A549 (cell line): ENCODE data around the gene GRIK4.

Experiments
- BCL3 ChIP-seq: fragments of >200 bp; sonication (Bioruptor Twin); formaldehyde crosslinking; IDR thresholded peaks from 3 replicates; pipeline ENCODE4 v1.6.1; 2016
- CTCF ChIP-seq: fragments of >200 bp; sonication (Bioruptor Twin); formaldehyde crosslinking; IDR thresholded peaks from 3 replicates; pipeline ENCODE4 v1.5.1; 2016
- ELK1 ChIP-seq: fragments of 150-350 bp; IDR thresholded peaks from 2 replicates; pipeline ENCODE4 v1.6.1; 2014; ENCODE audit warnings: low read depth, mild to moderate bottlenecking, low read length
- EP300 ChIP-seq, 2 experiments: fragments of >200 bp; sonication (Bioruptor Twin); formaldehyde crosslinking; IDR thresholded peaks; 2 replicates in 1 of 2; 3 replicates in 1 of 2; pipeline ENCODE4 v1.6.1; 2016 to 2017
- KDM1A ChIP-seq: fragments of 200-600 bp; sonication (generic); IDR thresholded peaks from 2 replicates; pipeline ENCODE4 v1.6.1; 2016; ENCODE audit warnings: low read depth, mild to moderate bottlenecking
- MYC ChIP-seq: IDR thresholded peaks from 2 replicates; pipeline ENCODE4 v1.6.1; 2012; ENCODE audit warnings: mild to moderate bottlenecking, inconsistent platforms, low read length, improper control_type of control experiment, borderline replicate concordance
- POLR2A ChIP-seq: IDR thresholded peaks from 2 replicates; pipeline ENCODE4 v1.6.1; 2012; ENCODE audit warnings: mild to moderate bottlenecking, low read length
- POLR2AphosphoS2 ChIP-seq: conservative IDR thresholded peaks from 2 replicates; pipeline ENCODE4 v1.6.1; 2012; ENCODE audit warnings: low read length, improper control_type of control experiment, inconsistent platforms
- RAD21 ChIP-seq, 2 experiments: fragments of >200 bp in 1 of 2; sonication (Bioruptor Twin) in 1 of 2; formaldehyde crosslinking in 1 of 2; IDR thresholded peaks in 1 of 2; conservative IDR thresholded peaks in 1 of 2; 2 replicates in 1 of 2; 3 replicates in 1 of 2; pipeline ENCODE4 v1.6.1; 2012 to 2018; ENCODE audit warnings: inconsistent platforms in 1 of 2
- RNF2 ChIP-seq: fragments of 200-600 bp; sonication (generic); IDR thresholded peaks from 2 replicates; pipeline ENCODE4 v1.6.1; 2016; ENCODE audit warnings: low read depth, mild to moderate bottlenecking, antibody characterized with exemption, moderate library complexity, borderline replicate concordance
- ZFP36 ChIP-seq: fragments of 450-650 bp; IDR thresholded peaks from 2 replicates; pipeline ENCODE4 v1.6.1; 2014; ENCODE audit warnings: borderline replicate concordance; ENCODE audit not compliant: partially characterized antibody

DNA sequence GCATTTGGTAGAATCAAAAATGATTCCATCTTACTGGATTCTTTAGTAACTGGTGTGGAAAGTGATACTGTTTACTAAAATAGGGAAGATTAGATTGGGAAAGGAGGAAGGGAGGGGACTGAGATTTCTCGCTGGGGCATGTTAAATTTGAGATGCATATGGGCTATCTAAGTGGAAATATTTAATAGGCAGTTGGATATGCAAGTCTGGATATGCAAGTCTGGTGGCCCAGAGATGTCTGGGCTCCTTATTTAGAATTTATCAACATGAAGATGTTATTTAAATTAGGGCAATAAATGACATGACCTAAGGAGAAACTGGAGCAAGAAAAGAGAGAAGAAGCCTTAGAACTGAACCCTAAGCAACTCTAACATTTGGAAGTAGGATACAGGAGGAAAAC lies 495.4 kb downstream of the GRIK4 start:
- TF ChIP-seq KDM1A (no peak), ZFP36 (no peak), CTCF (no peak), POLR2A (no peak), MYC (no peak), POLR2AphosphoS2 (no peak), EP300 (IDR thresholded peaks at IDR 0.05) (no peak), RNF2 (no peak), ELK1 (no peak), RAD21 (conservative IDR thresholded peaks at IDR 0.05 in 1 of 2, IDR thresholded peaks at IDR 0.05 in 1 of 2) (no peak), BCL3 (no peak)
